Right lobe of liver (tissue), 6 donors: ENCODE measurements around the gene DNAAF8. TPM values are rescaled to one million over a fixed set of nuclear protein-coding genes. Genes with fewer than 3 reads are reported as not detected.
"Not testable (repeated sequence)": the region's sequence is repeated elsewhere in the genome, so short reads cannot be mapped to it uniquely, and the experiment has no call there.

Experiments used
- ATAC-seq, 4 donors: fragments of 200-7000 bp; cut with Tn5 transposase; one replicate each; pipeline ENCODE4 v1.9.1; 2020; ENCODE audit warnings: mild to moderate bottlenecking in 4 of 4, moderate library complexity in 4 of 4
- DNase-seq, 3 donors: peaks; one replicate each; pipeline ENCODE4 v3.0.0-alpha.2; 2020
- H3K27ac ChIP-seq, 3 donors: fragments of 200-600 bp; one replicate each; pipeline ENCODE4 v1.8.0; 2022
- H3K27me3 ChIP-seq, 2 donors: fragments of 200-600 bp; one replicate each; pipeline ENCODE4 v1.8.0; 2022
- H3K36me3 ChIP-seq, 4 donors: fragments of 200-600 bp; sonication (generic) in 1 of 4; one replicate each; pipeline versions ENCODE4 v1.5.1 to v1.8.0; 2017 to 2022; ENCODE audit warnings: control low read depth in 1 of 4
- H3K4me1 ChIP-seq, 4 donors: fragments of 200-600 bp; sonication (generic) in 1 of 4; one replicate each; pipeline versions ENCODE4 v1.5.1 to v1.8.0; 2017 to 2022; ENCODE audit warnings: control low read depth in 1 of 4
- H3K4me3 ChIP-seq, 3 donors: fragments of 200-600 bp; one replicate each; pipeline ENCODE4 v1.8.0; 2022
- H3K9me3 ChIP-seq, 4 donors: fragments of 200-600 bp; sonication (generic) in 1 of 4; one replicate each; pipeline versions ENCODE4 v1.5.1 to v1.8.0; 2017 to 2022; ENCODE audit warnings: control low read depth in 1 of 4
- CTCF ChIP-seq, 4 donors: fragments of 200-600 bp in 3 of 4; fragments of 450-650 bp in 1 of 4; IDR thresholded peaks; one replicate each; pipeline versions ENCODE4 v1.5.1 to v1.8.0; 2016 to 2022; ENCODE audit warnings: antibody characterized with exemption in 4 of 4, mild to moderate bottlenecking in 2 of 4
- POLR2A ChIP-seq: fragments of 450-650 bp; IDR thresholded peaks from one replicate; pipeline ENCODE4 v1.6.1; 2017; ENCODE audit warnings: antibody characterized with exemption, mild to moderate bottlenecking
- WGBS: methylation state at CpG from one replicate; pipeline ENCODE4 v1.1.6; 2018; ENCODE audit warnings: low coverage, low lambda C conversion rate; ENCODE audit not compliant: insufficient coverage; ENCODE audit errors: missing lambda C conversion rate; 5-methylcytosine and 5-hydroxymethylcytosine counted together
- intact Hi-C, 2 donors: fragments of 100-400 bp; cut with DNase I; formaldehyde crosslinking; loops; one replicate each; pipeline versions ENCODE4 v1.11.2 to v1.14.1; 2022
- total RNA-seq, 6 experiments: library from RNA; depleted of rRNA in 2 of 6; stranded (reverse); fragments of >200 nt in 2 of 6; fragmentation: NEBNext Ultra II Directional in 3 of 6; extraction: Animal tissue kit (Norgen Biotek cat#: 25700) in 3 of 6; gene quantifications; one replicate each; pipeline versions ENCODE4 v1.1.0 to v1.2.4, GENCODE V29; 2016 to 2023
- donor health status: DM: no; HTN: yes; CAD: no.
- donor health status: DM: no; HTN: no; CAD: no.
- donor health status: DM: no; HTN: no; CAD: no.
- donor health status: DM: no; HTN: yes; CAD: no.
- donor health status: DM: no; HTN: yes; CAD: no.

Gene DNAAF8
- total RNA-seq, 6 experiments from 2014 or later: 0.12 to 0.92 (median 0.42) TPM; not detected in 1

DNA sequence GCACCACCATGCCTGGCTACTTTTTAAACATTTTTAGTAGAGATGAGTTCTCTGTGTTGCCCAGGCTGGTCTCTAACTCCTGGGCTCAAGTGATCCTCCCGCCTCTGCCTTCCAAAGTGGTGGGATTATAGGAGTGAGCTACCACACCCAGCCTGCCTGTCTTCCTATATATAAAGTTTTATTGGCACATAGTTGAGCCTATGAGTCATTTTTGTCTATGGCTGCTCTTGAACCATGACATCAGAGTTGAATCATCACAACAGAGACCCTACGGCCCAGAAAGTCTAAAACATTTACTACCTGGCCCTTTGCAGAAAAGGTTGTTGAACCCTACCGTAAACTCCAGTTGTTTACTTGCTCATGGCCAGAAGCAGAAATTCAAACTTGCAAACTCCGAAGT is 45.9 kb downstream of the DNAAF8 start:
- TF ChIP-seq CTCF (IDR thresholded peaks at IDR 0.05): no peak
- 59% methylated on average over 4 of the region's 4 CpGs for WGBS

DNA sequence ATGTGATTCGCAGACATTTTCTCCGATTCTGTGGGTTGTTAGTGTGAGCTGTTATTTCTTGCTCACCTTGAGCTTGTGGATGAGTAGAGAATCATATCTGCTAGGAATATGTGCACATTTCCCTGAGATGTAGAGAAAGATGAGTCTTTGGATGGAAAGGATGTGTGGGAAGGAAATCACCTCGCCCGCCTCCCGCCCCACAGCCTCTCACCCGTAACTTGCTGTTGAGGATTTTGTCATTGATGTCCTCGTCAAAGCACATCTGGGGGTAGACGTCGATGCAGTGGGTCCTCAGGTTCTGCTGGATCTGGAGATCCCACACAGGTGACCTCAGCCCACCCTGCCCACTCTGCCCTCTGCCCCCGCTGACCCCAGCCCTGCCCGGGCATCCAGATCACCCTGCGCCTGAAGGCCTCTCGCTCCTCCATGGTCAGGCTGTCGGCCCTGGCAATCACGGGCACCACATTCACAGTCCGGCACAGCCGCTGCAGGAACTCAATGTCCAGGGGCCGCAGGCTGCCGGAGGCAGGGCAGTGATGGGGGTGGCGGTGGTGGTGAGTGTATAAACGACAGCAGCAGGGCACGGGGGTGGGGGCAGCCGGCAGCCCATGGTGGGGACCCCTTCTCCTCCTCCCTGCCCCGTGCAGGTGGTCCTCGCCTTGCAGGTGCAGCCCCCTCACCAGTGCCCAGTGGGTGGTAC is 49.1 kb downstream of the DNAAF8 start:
- DNase-seq: no peak
- Histone ChIP-seq H3K9me3 (no peaks in the 10 kb centered on the region), H3K27me3 (no peaks in the 10 kb centered on the region), H3K4me1 (peaks cover 0 to 6% (median 0%) of the 10 kb centered on the region in 4 donors), H3K27ac (no peak overlapping the region), H3K4me3 (no peak overlapping the region), H3K36me3 (no peaks in the 10 kb centered on the region)
- WGBS: 100% methylated on average over 2 of the region's 25 CpGs
- intact Hi-C loops: no loop called here
- ATAC-seq: peak in 1 of 4 donors; percentile 18
- no peak for TF ChIP-seq CTCF (IDR thresholded peaks at IDR 0.05)
- TF ChIP-seq POLR2A: no peak

More for the DNA sequence above, 45.9 kb downstream of the DNAAF8 start:
- no peak overlapping the region for H3K4me3 ChIP-seq
- intact Hi-C loops: no loop called here
- no peaks in the 10 kb centered on the region for H3K9me3 ChIP-seq
- H3K36me3 ChIP-seq: no peaks in the 10 kb centered on the region
- DNase-seq: no peak
- ATAC-seq: no peak
- no peak overlapping the region for H3K27ac ChIP-seq
- H3K27me3 ChIP-seq: no peaks in the 10 kb centered on the region
- no peaks in the 10 kb centered on the region for H3K4me1 ChIP-seq

DNA sequence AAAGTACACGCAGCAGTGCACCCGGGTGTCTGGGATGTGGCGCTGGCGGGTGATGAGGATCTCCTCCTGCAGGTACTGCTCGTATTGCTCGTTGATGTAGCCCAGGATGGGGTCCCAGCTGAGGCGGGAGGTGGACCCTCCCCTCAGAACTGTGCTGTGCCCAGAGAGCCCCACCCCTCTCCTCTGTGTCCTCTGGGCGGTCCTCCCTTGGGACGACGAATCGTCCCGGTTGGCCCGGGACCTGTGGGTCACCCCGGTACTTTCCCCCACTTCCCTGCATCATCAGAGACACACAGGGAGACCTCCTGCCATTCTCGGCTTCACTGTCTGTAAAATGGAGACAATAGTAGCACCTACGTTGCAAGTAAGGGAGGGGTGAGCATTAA is 49.6 kb downstream of the DNAAF8 start:
- TF ChIP-seq POLR2A (no peak), CTCF (IDR thresholded peaks at IDR 0.05) (no peak)
- intact Hi-C loops: no loop called here
- H3K36me3 ChIP-seq: no peaks in the 10 kb centered on the region
- peak in 1 of 4 donors; percentile 18 for ATAC-seq
- no peaks in the 10 kb centered on the region for H3K27me3 ChIP-seq
- H3K27ac ChIP-seq: no peak overlapping the region
- no peak overlapping the region for H3K4me3 ChIP-seq
- peaks cover 0 to 12% (median 0%) of the 10 kb centered on the region in 4 donors for H3K4me1 ChIP-seq
- DNase-seq: no peak
- H3K9me3 ChIP-seq: no peaks in the 10 kb centered on the region
- 80% methylated on average over 1 of the region's 16 CpGs for WGBS

DNA sequence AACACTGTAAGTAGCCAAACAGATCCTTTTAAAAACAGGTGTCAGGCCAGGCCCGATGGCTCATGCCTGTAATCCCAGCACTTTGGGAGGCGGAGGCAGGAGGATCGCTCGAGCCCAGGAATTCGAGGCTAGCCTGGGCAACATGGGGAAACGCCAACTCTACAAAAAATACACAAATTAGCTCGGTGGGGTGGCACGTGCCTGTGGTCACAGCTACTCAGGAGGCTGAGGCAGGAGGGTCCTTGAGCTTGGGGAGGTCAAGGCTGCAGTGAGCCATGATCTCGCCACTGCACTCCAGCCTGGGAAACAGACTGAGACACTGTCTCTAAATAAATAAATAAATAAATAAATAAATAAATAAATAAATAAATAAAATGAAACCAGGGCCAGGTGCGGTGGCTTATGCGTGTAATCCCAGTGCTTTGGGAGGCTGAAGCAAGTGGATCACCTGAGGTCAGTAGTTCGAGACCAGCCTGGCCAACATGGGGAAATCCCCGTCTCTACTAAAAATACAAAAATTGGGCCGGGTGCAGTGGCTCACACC is 50.2 kb downstream of the DNAAF8 start:
- not testable (repeated sequence) for ATAC-seq

GRCh38 chr16:4785758-4786433 is 51.6 kb downstream of the DNAAF8 start:
- Histone ChIP-seq H3K36me3 (no peaks in the 10 kb centered on the region), H3K27me3 (no peaks in the 10 kb centered on the region), H3K4me1 (peaks cover 0 to 14% (median 0%) of the 10 kb centered on the region in 4 donors), H3K9me3 (no peaks in the 10 kb centered on the region), H3K27ac (no peak overlapping the region), H3K4me3 (no peak overlapping the region)
- intact Hi-C loops: no loop called here
- ATAC-seq (no peak), DNase-seq (no peak)
- no peak for TF ChIP-seq CTCF (IDR thresholded peaks at IDR 0.05)
- WGBS: 89% methylated on average over 12 of the region's 23 CpGs

More for the DNA sequence above, 50.2 kb downstream of the DNAAF8 start:
- H3K27ac ChIP-seq, H3K27me3 ChIP-seq, H3K36me3 ChIP-seq, intact Hi-C loops, H3K4me3 ChIP-seq, DNase-seq, H3K9me3 ChIP-seq: not testable (repeated sequence)
- H3K4me1 ChIP-seq: peaks cover 0 to 14% (median 0%) of the 10 kb centered on the region in 4 donors
- 88% methylated on average over 13 of the region's 14 CpGs for WGBS
